MM.1S (cell line): ENCODE data around the gene GBP1.

Source experiments
- EZH2 ChIP-seq: fragments of 300-600 bp; sonication (generic); optimal IDR thresholded peaks from 2 replicates; pipeline ENCODE3; 2017; ENCODE audit warnings: low read depth, mild to moderate bottlenecking, antibody characterized with exemption, low read length, mixed read lengths
- TF ChIP-seq, protein P1 (sequence below): fragments of 300-600 bp; sonication (generic); IDR thresholded peaks from 2 replicates; pipeline ENCODE4 v1.5.1; 2016; ENCODE audit warnings: antibody characterized with exemption, low read length, mixed read lengths

DNA sequence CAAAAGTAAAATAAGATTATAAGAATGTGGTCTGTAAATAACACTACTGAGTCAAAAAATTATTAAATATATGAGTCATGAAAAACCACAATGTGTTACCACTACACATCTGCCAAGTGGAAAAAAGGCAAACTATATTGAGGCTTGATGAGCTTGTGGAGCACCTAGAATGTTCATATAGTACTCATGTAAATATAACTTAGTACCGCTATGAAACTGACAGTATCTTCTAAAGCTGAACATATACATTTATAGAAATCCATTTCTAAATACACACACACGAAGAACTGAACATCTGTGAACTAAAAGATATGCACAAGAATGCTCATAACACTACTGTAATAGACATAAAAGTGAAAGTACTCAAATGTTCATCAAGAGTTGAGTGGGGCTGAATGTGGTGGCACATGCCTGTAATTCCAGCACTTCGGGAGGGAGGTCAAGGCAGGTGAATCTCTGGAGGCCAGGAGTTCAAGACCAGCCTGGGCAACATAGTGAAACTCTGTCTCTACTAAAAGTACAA, 23.8 kb downstream of the GBP1 start:
- TF ChIP-seq, protein P1, sequence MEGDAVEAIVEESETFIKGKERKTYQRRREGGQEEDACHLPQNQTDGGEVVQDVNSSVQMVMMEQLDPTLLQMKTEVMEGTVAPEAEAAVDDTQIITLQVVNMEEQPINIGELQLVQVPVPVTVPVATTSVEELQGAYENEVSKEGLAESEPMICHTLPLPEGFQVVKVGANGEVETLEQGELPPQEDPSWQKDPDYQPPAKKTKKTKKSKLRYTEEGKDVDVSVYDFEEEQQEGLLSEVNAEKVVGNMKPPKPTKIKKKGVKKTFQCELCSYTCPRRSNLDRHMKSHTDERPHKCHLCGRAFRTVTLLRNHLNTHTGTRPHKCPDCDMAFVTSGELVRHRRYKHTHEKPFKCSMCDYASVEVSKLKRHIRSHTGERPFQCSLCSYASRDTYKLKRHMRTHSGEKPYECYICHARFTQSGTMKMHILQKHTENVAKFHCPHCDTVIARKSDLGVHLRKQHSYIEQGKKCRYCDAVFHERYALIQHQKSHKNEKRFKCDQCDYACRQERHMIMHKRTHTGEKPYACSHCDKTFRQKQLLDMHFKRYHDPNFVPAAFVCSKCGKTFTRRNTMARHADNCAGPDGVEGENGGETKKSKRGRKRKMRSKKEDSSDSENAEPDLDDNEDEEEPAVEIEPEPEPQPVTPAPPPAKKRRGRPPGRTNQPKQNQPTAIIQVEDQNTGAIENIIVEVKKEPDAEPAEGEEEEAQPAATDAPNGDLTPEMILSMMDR: no peak
- no peak for TF ChIP-seq EZH2
